Cerebellar cortex (tissue), 1 donor: ENCODE measurements around the gene DLGAP1.
A peak's percentile ranks its signal among the peaks of the same experiment; 100 is the strongest.
"Not testable (repeated sequence)": the region's sequence is repeated elsewhere in the genome, so short reads cannot be mapped to it uniquely, and the experiment has no call there.

Experiments used
- DNase-seq: peaks from one replicate; pipeline ENCODE4 v3.0.0-alpha.2; 2015; ENCODE audit warnings: low spot score

Gene DLGAP1

DNA sequence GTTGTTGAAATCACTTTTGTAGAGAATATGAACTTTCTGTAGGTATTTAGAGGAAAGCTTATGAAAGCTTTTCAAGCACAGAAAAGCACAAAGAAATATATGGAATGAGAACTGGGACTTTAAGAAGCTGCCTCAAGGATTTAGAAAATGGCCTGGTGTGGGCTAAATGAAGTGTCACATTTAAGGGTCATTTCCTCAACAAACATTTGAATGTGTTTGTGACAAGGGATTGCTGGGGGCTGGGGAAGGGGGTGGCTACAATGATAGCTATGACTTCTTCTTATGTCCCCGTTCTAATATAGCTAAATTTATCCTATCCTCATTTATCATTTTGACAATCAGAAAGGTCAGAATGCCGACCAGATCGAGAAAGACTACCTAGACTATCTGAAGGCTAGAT, 69.2 kb downstream of the DLGAP1 start:
- DNase-seq: no peak

DNA sequence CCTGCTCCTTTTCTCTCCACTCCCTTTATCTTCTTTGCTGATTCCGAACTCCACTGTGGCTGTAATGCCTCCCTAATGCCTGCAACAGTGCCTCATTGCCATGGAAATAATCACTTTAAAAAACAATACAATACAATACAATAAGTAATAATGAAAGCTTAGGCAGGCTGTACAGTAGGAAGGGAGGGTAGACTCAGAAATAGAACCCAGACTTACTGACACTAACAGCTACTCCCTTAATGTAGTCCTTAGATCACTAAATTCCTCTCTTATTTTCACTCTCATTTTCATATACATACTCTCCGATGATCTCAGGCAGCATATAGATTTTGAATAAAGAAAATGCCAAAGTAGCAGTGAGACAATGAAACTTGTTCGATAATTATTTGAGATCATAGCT, 70.2 kb downstream of the DLGAP1 start:
- no peak for DNase-seq

DNA sequence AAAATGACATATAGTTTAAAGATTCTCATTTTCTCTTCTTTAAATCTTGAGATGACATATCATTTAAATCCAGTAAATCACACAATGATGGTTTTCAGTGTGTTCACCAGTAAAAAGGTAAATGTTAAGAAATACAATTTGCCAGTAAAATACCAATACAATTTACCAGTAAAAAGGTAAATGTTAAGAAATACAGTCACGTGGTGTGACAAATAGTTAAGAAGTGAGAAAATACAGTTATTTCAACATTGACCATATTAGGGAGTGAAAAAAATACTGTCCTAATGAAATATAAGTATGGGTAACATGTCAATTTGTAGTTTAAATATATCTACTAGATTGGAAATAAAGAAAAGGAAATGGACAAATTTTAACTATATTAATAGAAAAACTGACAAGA, 80.5 kb downstream of the DLGAP1 start:
- no peak for DNase-seq

DNA sequence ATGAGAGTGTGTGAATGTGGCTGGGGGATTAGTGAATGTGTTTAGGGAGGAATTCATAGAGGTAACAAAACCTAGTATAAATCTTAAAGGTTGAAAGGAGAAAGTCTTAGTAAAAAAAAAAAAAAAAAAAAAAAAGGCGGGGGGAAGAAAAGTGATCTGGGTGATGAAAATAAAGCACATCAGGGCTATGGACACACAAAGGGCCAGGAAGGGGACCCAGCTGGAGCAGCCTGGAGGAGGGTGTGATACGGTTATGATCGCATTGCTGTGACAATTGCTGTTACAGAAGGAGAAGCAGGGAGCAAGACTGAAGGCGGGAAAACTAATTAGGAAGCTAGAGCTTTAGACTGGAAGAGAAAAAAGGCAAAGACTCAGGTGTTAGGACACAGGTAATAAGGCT, 85.4 kb downstream of the DLGAP1 start:
- no peak for DNase-seq

DNA sequence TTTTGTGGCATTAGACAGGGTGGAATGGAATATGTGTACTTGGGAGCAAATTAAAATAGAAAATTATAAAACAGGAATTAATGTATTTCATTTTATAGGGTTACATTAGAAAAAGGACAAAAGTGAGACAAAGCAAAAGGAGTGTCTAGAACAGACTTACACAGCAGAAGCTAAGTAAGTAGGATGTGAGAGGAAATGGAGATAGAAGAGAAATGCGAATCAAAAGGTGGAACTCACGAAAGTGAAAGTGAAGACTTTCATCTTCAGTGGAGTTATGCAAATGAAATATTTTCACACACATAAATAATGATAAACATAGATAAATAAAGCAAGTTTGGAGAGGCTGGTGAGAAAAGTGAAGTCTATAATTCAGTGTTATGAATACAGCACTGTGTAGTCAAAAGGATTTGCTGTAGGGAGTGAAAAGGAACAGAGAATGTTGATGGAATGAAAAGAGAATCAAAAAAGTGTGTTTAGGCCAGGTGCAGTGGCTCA, 94.8 kb downstream of the DLGAP1 start:
- DNase-seq: no peak

DNA sequence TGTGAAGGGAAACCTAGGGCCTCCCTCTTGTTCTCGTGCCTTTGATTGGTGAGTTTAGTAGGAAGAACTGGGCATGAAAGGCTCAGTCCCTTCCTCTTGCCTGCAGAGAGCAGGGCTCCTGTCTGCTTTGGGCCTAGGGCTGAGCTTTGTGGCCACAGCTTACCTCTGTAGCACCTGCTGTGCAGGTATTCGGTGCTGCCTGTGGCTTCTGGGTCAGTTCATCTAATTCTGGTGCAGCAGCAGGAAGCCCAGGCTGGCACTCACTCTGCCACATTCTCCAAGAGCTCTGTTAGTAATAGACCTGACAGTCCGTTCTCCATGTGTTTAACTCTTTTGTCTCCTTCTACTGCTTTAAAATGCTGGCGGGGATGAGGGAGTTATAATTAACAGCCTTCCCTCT, 96.5 kb downstream of the DLGAP1 start:
- peak; percentile 90 for DNase-seq

DNA sequence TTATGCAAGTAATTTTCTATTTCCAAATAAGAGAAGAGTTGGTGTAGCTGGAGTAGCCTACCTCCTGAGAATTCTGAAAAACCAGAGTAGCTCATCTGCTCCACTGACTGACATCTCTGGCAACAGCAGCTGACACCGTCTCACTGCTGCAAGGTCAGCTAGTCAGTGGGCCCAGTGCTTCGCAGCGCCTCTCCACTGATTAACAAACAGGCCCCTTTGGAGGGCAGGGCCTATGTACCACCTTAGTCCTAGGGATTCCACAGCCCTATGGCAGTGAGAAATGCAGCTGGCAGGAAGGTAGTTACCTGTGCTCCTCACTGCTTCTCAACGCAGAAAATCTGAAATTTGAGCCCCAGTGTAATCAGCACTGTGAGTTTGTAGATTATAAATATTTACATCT, 97.5 kb downstream of the DLGAP1 start:
- no peak for DNase-seq

DNA sequence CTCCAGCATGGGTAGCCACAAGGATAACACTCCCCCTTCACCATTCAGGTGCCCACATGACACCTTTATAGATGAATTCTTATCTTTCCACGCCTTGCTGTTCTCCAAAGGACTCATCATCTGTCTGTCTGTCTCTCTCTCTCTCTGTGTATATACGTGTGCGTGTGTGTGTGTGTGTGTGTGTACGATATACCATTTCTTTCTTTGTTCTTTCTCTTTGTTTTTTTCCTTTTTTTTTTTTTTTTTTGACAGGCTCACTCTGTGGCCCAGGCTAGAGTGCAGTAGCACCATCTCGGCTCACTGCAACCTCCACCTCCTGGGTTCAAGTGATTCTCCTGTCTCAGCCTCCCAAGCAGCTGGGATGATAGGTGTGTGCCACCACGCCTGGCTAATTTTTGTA, 98.2 kb downstream of the DLGAP1 start:
- DNase-seq: no peak

DNA sequence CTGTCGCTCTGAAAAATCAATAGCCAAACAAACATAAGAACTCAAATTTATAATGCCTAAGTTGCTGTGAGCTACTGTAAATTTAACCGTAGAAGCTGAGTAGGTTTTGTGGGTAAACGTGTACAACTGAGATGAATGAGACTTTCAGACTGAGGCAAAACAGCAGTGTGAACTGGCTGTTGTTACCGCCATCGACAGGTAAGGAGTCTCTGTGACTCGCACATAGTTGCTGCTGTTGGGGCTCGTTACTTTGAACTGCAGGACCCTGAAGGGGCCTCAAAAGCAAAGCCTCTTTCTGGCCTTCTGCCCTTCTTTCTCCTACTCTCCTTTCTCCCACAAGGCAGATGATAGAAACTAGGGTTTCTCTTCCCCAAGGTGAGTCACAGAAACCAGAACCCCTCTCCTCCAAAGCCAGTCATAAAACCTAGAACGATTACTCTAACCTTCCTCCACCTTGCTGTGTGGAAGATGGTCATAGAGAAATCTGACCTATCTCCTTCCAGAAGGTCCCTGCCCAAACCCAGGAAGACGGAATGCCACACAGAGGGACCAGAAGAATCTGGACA, 101.2 kb downstream of the DLGAP1 start:
- DNase-seq: no peak

DNA sequence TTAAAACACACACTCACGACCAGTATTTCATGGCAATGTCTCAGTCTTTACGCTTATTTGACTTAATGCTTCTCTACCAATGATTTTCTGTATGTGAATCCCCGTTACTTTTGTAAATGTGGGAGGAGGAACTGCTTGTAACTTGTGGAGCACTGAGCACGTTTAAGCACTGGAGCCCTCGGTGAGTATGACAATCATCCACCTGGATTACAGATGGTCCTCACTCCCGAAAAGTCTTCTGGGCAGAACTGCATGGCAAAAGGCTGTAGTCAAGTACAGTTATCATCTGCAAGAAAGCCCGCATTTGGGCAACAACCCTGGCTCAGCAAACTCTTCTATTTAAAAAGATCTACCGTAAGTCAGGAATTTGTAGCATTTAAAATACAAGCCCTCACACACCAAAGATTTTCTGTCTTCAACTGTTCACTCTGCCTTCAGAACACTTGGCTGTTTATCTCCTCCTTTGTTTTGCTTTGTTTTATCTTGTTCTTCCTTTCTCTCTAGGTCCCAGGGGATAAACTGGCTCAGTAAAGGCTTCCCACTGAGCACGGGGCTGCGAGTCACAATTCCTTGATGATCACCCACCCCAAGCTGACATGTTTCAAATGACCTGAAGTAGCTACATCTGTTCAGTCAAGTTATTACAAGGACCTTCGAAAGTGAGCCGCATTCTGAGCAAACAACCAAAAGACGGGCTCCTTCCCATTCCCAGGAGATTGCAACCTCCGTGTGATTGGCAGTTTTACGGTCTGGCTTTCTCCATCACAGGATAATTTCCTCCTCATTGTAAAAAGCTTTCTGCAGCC, 102.2 kb downstream of the DLGAP1 start:
- peak; percentile 78 for DNase-seq

DNA sequence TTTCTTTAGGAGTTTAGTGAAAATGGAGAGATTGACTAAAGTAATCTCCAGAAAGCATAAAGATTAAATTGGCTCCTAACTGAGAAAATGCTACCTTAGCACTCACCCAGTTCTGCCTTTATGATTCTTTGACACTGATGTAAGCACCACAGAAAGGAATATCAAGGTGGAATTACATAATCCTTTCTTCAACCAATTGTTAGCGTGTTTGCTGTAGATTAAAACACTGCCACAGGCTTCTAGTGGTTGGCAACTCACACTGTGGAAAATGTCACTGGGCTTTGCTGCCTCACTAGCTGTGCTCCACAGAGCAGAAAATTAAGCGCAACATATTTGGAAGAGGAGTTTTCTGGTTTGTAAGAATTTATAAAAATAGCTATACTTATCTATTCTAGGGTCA, 104.1 kb downstream of the DLGAP1 start:
- peak; percentile 95 for DNase-seq

DNA sequence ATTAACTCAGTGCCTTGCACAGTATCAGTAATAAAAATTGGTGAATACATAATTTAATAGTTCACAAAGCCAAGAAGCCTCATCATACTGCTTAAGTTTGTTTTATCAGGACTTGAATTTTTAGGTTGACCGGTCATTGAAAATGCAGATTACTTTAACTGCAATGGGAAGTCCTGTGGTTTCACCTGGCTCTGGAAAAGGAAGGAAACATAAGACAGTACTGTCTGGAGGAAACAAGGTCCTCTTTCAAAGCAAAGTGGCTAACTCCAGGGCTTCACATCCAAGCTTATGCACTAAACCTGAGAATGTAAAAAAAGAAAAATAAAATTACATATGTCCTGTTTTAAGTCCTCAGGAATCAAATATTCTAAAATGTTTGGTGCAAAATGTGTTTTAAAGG, 119.7 kb downstream of the DLGAP1 start:
- no peak for DNase-seq

DNA sequence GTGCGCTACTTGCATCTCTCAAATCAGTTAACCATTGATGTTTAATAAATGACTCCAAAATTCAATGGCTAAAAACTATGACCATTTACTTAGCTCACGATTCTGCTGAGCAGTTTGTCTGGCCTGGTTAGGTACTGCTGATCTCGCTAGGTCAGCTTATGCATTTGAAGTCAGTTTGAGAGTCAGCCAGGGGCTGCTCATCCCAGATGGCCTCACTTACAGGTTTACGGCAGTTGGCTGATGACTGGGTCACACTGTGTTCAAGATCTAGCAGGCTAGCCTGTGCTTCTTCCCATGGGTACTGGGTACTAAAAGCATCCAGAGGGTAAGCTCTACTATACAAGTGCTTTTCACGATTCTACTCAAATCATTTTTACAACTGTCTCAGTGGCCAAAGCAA, 122.1 kb downstream of the DLGAP1 start:
- peak; percentile 96 for DNase-seq

DNA sequence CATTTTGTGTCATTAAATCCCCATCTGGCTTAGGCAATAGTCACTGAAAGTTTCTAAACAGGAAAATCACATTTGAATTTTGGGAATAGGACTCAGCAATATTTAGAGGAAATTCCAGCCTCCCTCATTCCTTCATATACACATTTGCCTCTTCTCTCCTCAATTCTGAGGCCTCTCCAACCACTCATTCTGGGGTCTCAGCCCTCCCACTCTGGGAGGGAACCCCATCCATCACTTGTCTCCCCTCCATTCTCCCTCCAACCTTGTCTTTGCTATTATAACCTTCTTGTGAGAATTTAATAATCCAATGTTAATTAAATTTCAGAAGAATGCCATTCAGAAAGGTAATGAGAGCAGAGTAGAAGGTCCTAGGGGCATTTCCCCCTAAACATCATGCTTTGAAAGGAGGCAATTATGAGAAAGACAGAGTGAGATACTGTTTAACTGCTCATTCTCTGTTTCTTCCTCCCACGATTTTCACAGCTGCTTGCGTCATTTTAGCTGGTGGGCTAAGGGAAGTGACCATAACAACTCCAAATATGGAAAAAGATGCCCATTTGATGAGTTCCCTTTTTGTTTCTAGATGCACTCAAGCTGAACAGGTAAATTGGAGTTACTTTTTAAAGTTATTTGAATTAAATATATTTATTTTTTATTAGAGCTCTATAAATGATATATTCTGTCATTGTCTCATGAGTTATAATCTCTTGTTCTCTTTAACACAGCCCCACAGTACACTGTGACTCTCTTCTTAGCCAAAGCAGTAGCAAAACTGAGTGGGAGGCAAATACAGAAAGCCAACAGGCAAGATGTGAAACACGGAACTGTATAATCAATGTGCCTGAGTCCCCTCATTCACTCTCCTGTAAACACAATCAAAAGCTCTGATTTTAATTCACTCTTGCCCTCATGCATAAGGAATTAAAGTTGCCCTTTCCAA, 135.1 kb downstream of the DLGAP1 start:
- no peak for DNase-seq

DNA sequence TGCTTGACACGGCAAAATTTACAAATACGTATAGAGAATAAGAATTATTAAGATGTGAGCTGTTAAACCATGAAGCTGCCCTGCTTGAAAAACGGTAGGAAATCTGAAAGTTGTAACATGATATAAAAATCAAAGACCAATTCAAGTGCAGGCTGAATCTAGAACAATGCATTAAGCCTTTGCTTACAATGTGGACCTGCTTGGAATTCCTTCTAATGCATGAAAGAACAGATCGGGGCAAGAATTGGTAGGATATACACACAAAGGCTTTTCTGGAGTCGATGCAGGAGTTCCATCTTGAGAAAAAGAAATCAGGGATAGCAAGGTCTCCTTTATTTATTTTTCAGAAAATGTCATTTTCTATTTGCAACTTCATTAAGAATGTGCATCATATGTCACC, 136.8 kb downstream of the DLGAP1 start:
- DNase-seq: no peak

DNA sequence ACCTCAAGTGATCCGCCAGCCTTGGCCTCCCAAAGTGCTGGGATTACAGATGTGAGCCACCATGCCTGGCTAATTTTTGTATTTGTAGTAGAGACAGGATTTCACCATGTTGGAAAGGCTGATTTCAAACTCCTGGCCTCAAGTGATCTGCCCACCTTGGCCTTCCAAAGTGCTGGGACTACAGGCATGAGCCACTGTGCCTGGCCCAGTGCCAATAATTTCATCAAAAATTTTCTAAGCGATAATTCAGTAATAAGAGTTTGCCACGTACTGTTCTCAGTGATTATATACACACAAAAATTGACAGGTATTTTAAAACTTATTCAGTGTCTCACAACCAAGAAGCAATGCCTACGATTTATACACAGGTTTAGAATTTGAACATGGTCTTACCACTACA, 143.2 kb downstream of the DLGAP1 start:
- not testable (repeated sequence) for DNase-seq

DNA sequence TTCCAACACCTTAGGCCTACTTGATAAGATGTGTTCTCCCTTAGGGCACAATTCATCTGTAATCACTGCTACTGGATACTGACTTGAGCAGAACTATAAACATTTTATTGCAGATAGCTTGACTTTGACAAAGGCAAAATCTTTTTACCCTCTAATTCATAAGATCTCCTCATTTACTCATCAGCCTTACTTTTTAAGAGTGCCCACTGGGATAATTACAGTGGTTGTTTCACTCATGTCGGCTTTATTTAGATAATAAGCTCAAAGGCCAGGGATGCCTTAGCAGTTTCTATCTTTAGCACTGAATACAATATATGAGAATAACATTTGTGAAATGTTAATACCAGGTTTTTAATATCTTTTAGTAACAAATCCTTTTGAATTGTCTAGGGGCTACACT, 144.0 kb downstream of the DLGAP1 start:
- no peak for DNase-seq

DNA sequence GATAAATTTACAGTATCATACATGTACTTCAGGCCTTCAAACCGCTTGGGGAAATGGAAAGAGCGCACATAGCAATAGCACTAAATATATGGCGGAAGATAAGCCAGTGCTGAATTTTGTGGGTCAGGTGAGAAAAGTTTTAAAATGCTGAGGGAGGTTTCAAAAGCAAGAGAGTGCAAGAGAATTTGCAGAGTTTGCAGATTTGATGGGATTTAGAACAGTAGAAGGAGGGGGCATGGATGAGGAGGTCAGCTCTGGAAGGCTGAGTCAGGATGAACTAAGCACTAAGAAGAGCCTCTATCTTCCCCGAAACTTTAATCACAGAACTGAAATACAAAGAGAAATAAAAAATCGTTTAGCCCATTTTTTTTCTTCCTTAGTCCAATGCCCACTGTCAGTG, 145.9 kb downstream of the DLGAP1 start:
- DNase-seq: no peak

DNA sequence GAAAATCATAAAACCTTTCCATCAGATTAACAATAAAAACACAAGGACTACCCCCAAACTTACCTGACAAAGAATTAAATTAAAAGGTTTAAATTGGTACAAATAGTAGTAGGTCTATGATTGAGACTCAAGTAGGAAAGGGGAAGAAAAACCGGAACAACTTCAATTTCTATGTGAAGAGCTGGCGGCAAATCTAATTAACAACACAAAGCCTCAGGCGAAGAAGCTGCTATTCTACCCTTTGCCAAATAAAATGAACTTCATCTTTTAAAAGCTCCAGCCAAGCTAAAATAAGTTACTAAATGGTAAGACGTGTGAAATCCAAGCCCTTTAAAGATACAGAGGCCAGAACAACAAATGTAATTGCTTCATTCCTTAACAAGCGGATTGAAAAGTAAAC, 146.5 kb downstream of the DLGAP1 start:
- DNase-seq: no peak

DNA sequence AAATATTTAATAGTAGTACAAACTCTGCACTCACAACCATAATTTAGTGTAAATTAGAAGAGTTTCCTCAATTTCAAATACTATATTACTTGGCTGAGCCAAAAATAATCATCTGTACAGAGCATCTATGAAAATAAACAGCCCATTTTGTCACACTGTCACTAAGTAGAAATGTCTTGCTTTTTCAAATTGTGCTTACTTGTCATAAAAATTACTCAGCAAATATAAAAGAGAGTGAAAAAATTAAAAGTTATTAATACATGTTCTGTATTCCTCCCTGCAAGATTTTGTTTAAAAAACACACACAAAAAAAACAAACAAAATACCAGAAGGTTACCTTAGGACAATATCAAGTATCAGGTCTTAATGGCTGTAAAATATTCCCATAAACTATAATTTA, 155.7 kb downstream of the DLGAP1 start:
- no peak for DNase-seq

DNA sequence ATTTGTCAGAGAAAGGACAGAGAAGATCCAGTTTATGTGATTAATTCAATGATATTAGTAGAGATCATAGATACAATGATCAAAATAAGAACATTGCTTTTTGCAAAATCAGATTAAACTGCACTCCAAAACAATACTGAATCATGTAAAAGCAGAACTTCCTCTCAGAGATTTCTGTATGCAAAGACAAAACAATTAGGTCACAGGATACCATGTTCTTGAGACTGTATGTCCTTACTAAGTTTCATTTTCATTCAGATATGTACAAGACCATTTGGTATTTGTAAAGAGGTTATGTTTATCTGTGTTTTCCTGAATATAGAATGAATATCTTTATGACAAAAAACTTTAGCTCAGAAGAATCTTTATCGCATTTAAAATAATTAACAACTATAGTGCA, 161.8 kb downstream of the DLGAP1 start:
- DNase-seq: no peak

DNA sequence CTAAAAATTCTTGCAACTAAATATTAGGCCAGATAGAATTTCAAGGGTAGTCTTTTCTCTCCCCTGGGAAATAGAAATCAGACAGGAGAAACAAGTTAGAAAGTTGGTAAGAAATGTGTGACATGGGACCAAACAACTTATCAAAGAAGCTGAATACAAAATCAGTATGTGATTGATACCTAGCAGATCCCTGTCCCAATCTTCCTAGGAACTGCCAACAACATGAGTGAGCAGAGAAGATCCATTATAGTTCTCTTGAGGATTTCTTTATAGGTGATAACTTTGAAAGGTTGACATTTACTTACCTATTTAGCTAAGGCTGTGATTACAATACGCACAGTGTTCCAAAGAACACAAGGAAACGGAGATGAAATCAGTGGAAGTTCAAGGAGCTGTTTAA, 162.4 kb downstream of the DLGAP1 start:
- no peak for DNase-seq

DNA sequence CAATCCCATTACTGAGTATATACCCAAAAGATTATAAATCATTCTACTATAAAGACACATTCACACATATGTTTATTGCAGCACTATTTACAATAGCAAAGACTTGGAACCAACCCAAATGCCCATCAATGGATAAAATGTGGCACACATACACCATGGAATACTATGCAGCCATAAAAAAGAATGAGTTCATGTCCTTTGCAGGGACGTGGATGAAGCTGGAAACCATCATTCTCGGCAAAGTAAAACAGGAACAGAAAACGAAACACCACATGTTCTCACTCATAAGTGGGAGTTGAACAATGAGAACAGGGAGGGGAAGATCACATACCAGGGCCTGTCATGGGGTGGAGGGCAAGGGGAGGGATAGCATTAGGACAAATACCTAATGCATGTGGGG, 167.8 kb downstream of the DLGAP1 start:
- not testable (repeated sequence) for DNase-seq
